SK-MEL-5 (cell line): ENCODE results near the gene TBC1D19. TPM values are rescaled to one million over a fixed set of nuclear protein-coding genes. Genes with fewer than 3 reads are reported as not detected.

Experiments used
- small RNA-seq, 2 experiments: library from RNA; depleted of rRNA; stranded (forward); fragments of <200 nt; gene quantifications; one replicate each; pipeline ENCODE3, GENCODE V24; 2014
- total RNA-seq: library from RNA; depleted of rRNA; stranded (reverse); fragments of >200 nt; shearing (Covaris generic); gene quantifications from 2 replicates; pipeline ENCODE4 v1.2.3, GENCODE V29; 2014; rRNA removed

The TBC1D19 gene
- total RNA-seq, 1 experiment from 2014 or later, result 12.2 TPM

Small RNAs within 50 kb of the gene (small RNA-seq; reads per million reads assigned to genes)
- gene RF00284, result 0 to 0.46 reads per million in 2 experiments

Other genes starting within 250 kb of the TBC1D19 start
- gene CCKAR, start 93.6 kb upstream of the TBC1D19 start, total RNA-seq, result not detected in 2 replicates